Measurements from ENCODE around the gene MRGPRD.

The MRGPRD gene

GRCh38 chr11:68935516-68936357 is 45.0 kb downstream of the MRGPRD start:
- H3K4me3 ChIP-seq (ENCODE audit: low read length) = no peak overlapping the region
- H3K4me1 ChIP-seq (ENCODE audit: control insufficient read depth, insufficient read depth, low read length) = no peaks in the 10 kb centered on the region
- peaks cover 21% of the 10 kb centered on the region for H3K36me3 ChIP-seq (ENCODE audit: control insufficient read depth, insufficient read depth, low read length)
- H3K9me3 ChIP-seq (ENCODE audit: control insufficient read depth, insufficient read depth, low read length) = no peaks in the 10 kb centered on the region
- no CpG with 5 or more reads among the region's 29 CpGs for WGBS (ENCODE audit: insufficient coverage, insufficient read length)
- DNase-seq (ENCODE audit: low read depth, low spot score) = no peak
- H3K27ac ChIP-seq (ENCODE audit: low read length) = no peak overlapping the region
- H3K27me3 ChIP-seq (ENCODE audit: control insufficient read depth, insufficient read depth, low read length) = no peaks in the 10 kb centered on the region

DNA sequence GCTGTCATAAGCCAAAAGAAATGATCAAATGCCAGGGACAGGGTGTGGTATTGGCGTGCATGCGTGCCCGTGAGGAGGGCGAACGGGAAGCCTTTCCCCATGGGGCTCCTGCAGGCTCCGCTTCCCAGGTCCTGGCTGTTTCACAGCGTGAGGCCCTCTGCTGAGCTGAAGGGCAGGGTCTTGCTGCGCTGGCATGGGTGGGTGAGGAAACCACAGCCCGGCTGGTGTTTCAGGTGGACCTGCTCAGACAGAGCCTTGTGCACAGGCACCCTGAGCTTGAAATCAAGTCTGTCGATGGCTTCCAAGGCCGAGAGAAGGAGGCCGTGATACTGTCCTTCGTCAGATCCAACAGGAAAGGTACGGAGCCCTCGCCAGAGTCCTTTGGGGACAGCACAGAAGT is 45.7 kb downstream of the MRGPRD start:
- Histone ChIP-seq H3K4me3 (ENCODE audit: low read length) (no peak overlapping the region), H3K27me3 (ENCODE audit: control insufficient read depth, insufficient read depth, low read length) (no peaks in the 10 kb centered on the region), H3K9me3 (ENCODE audit: control insufficient read depth, insufficient read depth, low read length) (no peaks in the 10 kb centered on the region), H3K4me1 (ENCODE audit: control insufficient read depth, insufficient read depth, low read length) (no peaks in the 10 kb centered on the region), H3K36me3 (ENCODE audit: control insufficient read depth, insufficient read depth, low read length) (peaks cover 23% of the 10 kb centered on the region), H3K27ac (ENCODE audit: low read length) (no peak overlapping the region)
- DNase-seq (ENCODE audit: low read depth, low spot score) = no peak
- WGBS (ENCODE audit: insufficient coverage, insufficient read length) = no CpG with 5 or more reads among the region's 15 CpGs

DNA sequence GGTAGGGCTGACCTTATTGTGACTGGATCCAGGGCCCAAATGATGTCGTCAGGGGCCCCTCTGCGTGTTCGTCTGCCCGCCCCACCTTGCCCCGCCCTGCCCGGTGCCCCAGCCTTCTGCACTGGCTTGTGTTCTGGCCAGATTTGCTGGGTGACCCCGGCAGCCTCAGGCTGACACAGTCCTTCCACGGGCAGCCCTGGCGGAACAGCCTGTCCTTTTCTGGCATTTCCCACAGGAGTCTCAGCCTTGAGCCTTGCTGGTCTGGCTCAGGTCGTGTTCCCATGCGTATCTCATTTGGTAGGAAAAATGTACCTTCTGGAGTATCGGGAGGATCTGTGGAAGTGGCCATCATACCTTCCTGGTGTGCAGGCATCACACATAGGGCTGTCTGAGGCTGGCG is 46.1 kb downstream of the MRGPRD start:
- no peak overlapping the region for H3K4me3 ChIP-seq (ENCODE audit: low read length)
- no peaks in the 10 kb centered on the region for H3K27me3 ChIP-seq (ENCODE audit: control insufficient read depth, insufficient read depth, low read length)
- peaks cover 26% of the 10 kb centered on the region for H3K36me3 ChIP-seq (ENCODE audit: control insufficient read depth, insufficient read depth, low read length)
- no peak for DNase-seq (ENCODE audit: low read depth, low spot score)
- WGBS (ENCODE audit: insufficient coverage, insufficient read length) = no CpG with 5 or more reads among the region's 13 CpGs
- no peak overlapping the region for H3K27ac ChIP-seq (ENCODE audit: low read length)
- H3K9me3 ChIP-seq (ENCODE audit: control insufficient read depth, insufficient read depth, low read length) = no peaks in the 10 kb centered on the region
- H3K4me1 ChIP-seq (ENCODE audit: control insufficient read depth, insufficient read depth, low read length) = no peaks in the 10 kb centered on the region

- Histone ChIP-seq H3K36me3 (ENCODE audit: control insufficient read depth, insufficient read depth, low read length) (peaks cover 29% of the 10 kb centered on the region), H3K9me3 (ENCODE audit: control insufficient read depth, insufficient read depth, low read length) (no peaks in the 10 kb centered on the region), H3K4me3 (ENCODE audit: low read length) (no peak overlapping the region), H3K27ac (ENCODE audit: low read length) (no peak overlapping the region), H3K27me3 (ENCODE audit: control insufficient read depth, insufficient read depth, low read length) (no peaks in the 10 kb centered on the region), H3K4me1 (ENCODE audit: control insufficient read depth, insufficient read depth, low read length) (no peaks in the 10 kb centered on the region)
- no peak for DNase-seq (ENCODE audit: low read depth, low spot score)
- WGBS (ENCODE audit: insufficient coverage, insufficient read length) = no CpG with 5 or more reads among the region's 12 CpGs
Measured at GRCh38 chr11:68934321-68934645, 46.5 kb downstream of the MRGPRD start.

GRCh38 chr11:68933605-68934320 is 47.0 kb downstream of the MRGPRD start:
- H3K4me3 ChIP-seq (ENCODE audit: low read length) = no peak overlapping the region
- no peaks in the 10 kb centered on the region for H3K27me3 ChIP-seq (ENCODE audit: control insufficient read depth, insufficient read depth, low read length)
- H3K27ac ChIP-seq (ENCODE audit: low read length) = no peak overlapping the region
- peaks cover 32% of the 10 kb centered on the region for H3K36me3 ChIP-seq (ENCODE audit: control insufficient read depth, insufficient read depth, low read length)
- WGBS (ENCODE audit: insufficient coverage, insufficient read length) = no CpG with 5 or more reads among the region's 17 CpGs
- H3K9me3 ChIP-seq (ENCODE audit: control insufficient read depth, insufficient read depth, low read length) = no peaks in the 10 kb centered on the region
- no peaks in the 10 kb centered on the region for H3K4me1 ChIP-seq (ENCODE audit: control insufficient read depth, insufficient read depth, low read length)
- no peak for DNase-seq (ENCODE audit: low read depth, low spot score)

- Histone ChIP-seq H3K9me3 (ENCODE audit: control insufficient read depth, insufficient read depth, low read length) (no peaks in the 10 kb centered on the region), H3K27me3 (ENCODE audit: control insufficient read depth, insufficient read depth, low read length) (no peaks in the 10 kb centered on the region), H3K36me3 (ENCODE audit: control insufficient read depth, insufficient read depth, low read length) (peaks cover 29% of the 10 kb centered on the region), H3K4me1 (ENCODE audit: control insufficient read depth, insufficient read depth, low read length) (no peaks in the 10 kb centered on the region), H3K4me3 (ENCODE audit: low read length) (no peak overlapping the region), H3K27ac (ENCODE audit: low read length) (no peak overlapping the region)
- WGBS (ENCODE audit: insufficient coverage, insufficient read length) = no CpG with 5 or more reads among the region's 24 CpGs
- DNase-seq (ENCODE audit: low read depth, low spot score) = no peak
Measured at GRCh38 chr11:68932933-68933577, 47.7 kb downstream of the MRGPRD start.

GRCh38 chr11:68932358-68932757 is 48.4 kb downstream of the MRGPRD start:
- no peaks in the 10 kb centered on the region for H3K9me3 ChIP-seq (ENCODE audit: control insufficient read depth, insufficient read depth, low read length)
- H3K36me3 ChIP-seq (ENCODE audit: control insufficient read depth, insufficient read depth, low read length) = peaks cover 28% of the 10 kb centered on the region
- WGBS (ENCODE audit: insufficient coverage, insufficient read length) = no CpG with 5 or more reads among the region's 7 CpGs
- no peaks in the 10 kb centered on the region for H3K4me1 ChIP-seq (ENCODE audit: control insufficient read depth, insufficient read depth, low read length)
- no peak overlapping the region for H3K27ac ChIP-seq (ENCODE audit: low read length)
- DNase-seq (ENCODE audit: low read depth, low spot score) = no peak
- no peaks in the 10 kb centered on the region for H3K27me3 ChIP-seq (ENCODE audit: control insufficient read depth, insufficient read depth, low read length)
- no peak overlapping the region for H3K4me3 ChIP-seq (ENCODE audit: low read length)

DNA sequence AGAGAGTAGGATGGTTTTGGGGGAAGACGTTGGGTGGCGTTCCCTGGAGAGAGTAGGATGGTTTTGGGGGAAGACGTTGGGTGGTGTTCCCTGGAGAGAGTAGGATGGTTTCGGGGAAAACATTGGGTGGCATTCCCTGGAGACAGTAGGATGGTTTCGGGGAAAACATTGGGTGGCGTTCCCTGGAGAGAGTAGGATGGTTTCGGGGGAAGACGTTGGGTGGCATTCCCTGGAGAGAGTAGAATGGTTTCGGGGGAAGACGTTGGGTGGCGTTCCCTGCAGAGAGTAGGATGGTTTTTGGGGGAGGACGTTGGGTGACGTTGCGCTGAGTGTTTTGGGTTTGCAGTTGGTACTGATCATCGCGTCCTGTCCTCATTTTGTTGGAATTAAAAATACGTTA is 48.9 kb downstream of the MRGPRD start:
- Histone ChIP-seq H3K4me3 (ENCODE audit: low read length) (no peak overlapping the region), H3K9me3 (ENCODE audit: control insufficient read depth, insufficient read depth, low read length) (no peaks in the 10 kb centered on the region), H3K4me1 (ENCODE audit: control insufficient read depth, insufficient read depth, low read length) (no peaks in the 10 kb centered on the region), H3K27me3 (ENCODE audit: control insufficient read depth, insufficient read depth, low read length) (no peaks in the 10 kb centered on the region), H3K36me3 (ENCODE audit: control insufficient read depth, insufficient read depth, low read length) (peaks cover 23% of the 10 kb centered on the region), H3K27ac (ENCODE audit: low read length) (no peak overlapping the region)
- 100% methylated on average over 3 of the region's 17 CpGs for WGBS (ENCODE audit: insufficient coverage, insufficient read length)
- DNase-seq (ENCODE audit: low read depth, low spot score) = no peak

DNA sequence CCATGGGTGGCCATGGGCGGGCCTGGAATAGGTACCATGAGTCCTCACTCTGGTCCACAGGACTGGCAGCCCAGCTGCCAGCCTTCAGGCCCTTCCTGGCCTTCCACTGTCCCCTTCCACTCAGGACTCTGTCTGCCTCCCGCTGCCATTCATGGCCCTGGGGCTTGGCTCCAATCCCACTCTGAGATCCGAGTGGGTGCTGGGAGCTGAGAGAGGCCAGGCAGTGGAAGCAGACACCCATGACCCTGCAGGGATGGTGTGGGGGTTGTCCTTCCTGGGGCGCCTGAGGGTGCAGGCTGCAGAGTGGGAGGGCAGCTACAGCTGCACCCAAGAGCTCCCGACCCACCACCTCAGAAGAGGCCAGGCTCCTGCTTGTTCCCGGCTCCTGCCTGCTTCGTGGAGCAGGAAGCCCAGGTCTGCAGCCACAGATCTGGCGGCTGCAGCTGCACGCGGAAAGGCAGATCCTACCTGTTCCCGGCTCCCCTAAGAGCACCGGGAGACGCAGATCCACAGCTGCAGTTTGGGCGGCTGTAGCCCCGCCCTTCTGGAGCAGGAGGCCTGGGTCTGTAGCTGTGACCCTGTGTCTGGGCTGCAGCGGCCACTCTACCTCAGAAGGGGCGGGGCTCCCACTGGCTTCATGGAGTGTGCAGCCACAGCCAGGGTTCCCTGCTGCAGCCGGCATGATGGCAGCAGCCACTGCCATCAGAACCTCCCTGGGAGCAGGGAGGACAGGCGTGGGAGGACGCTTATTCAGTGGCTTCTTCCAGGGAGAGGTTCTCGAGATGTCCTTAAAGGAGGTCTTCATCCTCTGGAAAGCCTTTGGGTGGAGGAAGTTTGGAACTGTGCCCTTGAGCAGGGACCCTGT is 49.6 kb downstream of the MRGPRD start:
- peaks cover 16% of the 10 kb centered on the region for H3K36me3 ChIP-seq (ENCODE audit: control insufficient read depth, insufficient read depth, low read length)
- no peak for DNase-seq (ENCODE audit: low read depth, low spot score)
- no peaks in the 10 kb centered on the region for H3K4me1 ChIP-seq (ENCODE audit: control insufficient read depth, insufficient read depth, low read length)
- H3K27me3 ChIP-seq (ENCODE audit: control insufficient read depth, insufficient read depth, low read length) = no peaks in the 10 kb centered on the region
- H3K4me3 ChIP-seq (ENCODE audit: low read length) = no peak overlapping the region
- H3K27ac ChIP-seq (ENCODE audit: low read length) = no peak overlapping the region
- WGBS (ENCODE audit: insufficient coverage, insufficient read length) = no CpG with 5 or more reads among the region's 21 CpGs
- H3K9me3 ChIP-seq (ENCODE audit: control insufficient read depth, insufficient read depth, low read length) = no peaks in the 10 kb centered on the region

Data from iPS DF 6.9 (cell line).